ENCODE results near the gene RC3H1. TPM values are rescaled to one million over a fixed set of nuclear protein-coding genes. Genes with fewer than 3 reads are reported as not detected.
A peak's percentile ranks its signal among the peaks of the same experiment; 100 is the strongest.

The RC3H1 gene
- total and polyA plus RNA-seq, 2 experiments from 2014 or later: 7.7 to 28.1 TPM

DNA sequence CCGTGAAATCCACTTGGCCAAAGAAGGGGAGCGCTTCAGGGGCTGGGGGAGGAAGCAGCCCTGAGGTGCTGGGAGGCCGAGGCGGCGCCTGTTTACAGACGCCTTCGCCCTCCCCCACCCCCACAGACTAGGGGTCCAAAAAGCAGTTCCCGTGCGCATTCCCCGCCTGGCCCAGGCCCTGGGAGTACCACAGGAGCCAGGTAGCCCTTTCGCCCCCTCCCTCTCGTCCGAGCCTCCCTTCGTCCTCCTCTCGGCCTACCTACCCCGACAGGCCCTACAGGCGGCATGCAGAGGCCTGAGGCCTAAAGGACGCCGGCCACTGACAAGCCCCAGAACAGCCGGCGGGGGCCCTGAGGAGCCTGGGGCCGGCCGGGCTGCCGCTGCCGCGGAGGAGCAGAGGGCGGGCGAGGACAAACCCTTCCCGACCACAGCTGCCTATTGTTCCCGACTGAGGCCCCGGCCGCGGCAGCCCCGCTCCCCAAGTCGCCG lies 522 bp downstream of the RC3H1 start:
- H3K4me1 ChIP-seq (ENCODE audit: low read depth): peaks cover 21% of the 10 kb centered on the region
- peak overlapping the region; percentile 53 for H3K4me3 ChIP-seq
- peak overlapping the region; percentile 94 for H3K27ac ChIP-seq
- DNase-seq (ENCODE audit: low read depth in 1 of 2, low spot score in 1 of 2): peak in 1 of 2 donors; percentile 64
- H3K27me3 ChIP-seq: no peaks in the 10 kb centered on the region
- no peaks in the 10 kb centered on the region for H3K9me3 ChIP-seq (ENCODE audit: low read depth)
- no peaks in the 10 kb centered on the region for H3K36me3 ChIP-seq
- TF ChIP-seq, protein P1, sequence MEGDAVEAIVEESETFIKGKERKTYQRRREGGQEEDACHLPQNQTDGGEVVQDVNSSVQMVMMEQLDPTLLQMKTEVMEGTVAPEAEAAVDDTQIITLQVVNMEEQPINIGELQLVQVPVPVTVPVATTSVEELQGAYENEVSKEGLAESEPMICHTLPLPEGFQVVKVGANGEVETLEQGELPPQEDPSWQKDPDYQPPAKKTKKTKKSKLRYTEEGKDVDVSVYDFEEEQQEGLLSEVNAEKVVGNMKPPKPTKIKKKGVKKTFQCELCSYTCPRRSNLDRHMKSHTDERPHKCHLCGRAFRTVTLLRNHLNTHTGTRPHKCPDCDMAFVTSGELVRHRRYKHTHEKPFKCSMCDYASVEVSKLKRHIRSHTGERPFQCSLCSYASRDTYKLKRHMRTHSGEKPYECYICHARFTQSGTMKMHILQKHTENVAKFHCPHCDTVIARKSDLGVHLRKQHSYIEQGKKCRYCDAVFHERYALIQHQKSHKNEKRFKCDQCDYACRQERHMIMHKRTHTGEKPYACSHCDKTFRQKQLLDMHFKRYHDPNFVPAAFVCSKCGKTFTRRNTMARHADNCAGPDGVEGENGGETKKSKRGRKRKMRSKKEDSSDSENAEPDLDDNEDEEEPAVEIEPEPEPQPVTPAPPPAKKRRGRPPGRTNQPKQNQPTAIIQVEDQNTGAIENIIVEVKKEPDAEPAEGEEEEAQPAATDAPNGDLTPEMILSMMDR (IDR thresholded peaks at IDR 0.05; ENCODE audit: low read depth, low read length): no peak

DNA sequence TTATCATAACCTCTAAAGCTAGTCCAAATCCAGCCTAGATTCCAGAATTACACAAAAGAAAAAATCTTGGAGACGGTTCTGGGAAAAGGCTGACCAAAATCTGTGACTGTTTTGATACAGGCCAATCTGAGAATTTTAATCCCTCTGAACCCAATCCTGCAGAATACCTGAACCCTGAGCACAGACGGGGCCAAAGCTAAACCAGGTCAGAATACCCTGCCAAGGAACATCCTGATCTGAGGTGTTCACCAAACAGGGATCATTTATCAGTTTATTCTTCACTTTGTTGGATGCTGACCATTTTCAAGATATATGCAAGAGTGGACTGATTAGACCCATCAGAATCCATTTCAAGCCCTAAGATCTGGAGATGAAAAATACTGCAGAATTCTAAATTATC lies 3.6 kb downstream of the RC3H1 start:
- TF ChIP-seq, protein P1 (IDR thresholded peaks at IDR 0.05; ENCODE audit: low read depth, low read length): no peak
- no peak overlapping the region for H3K27ac ChIP-seq
- H3K9me3 ChIP-seq (ENCODE audit: low read depth): no peaks in the 10 kb centered on the region
- H3K4me3 ChIP-seq: no peak overlapping the region
- H3K36me3 ChIP-seq: no peaks in the 10 kb centered on the region
- DNase-seq (ENCODE audit: low read depth in 1 of 2, low spot score in 1 of 2): no peak
- no peaks in the 10 kb centered on the region for H3K27me3 ChIP-seq
- peaks cover 18% of the 10 kb centered on the region for H3K4me1 ChIP-seq (ENCODE audit: low read depth)

DNA sequence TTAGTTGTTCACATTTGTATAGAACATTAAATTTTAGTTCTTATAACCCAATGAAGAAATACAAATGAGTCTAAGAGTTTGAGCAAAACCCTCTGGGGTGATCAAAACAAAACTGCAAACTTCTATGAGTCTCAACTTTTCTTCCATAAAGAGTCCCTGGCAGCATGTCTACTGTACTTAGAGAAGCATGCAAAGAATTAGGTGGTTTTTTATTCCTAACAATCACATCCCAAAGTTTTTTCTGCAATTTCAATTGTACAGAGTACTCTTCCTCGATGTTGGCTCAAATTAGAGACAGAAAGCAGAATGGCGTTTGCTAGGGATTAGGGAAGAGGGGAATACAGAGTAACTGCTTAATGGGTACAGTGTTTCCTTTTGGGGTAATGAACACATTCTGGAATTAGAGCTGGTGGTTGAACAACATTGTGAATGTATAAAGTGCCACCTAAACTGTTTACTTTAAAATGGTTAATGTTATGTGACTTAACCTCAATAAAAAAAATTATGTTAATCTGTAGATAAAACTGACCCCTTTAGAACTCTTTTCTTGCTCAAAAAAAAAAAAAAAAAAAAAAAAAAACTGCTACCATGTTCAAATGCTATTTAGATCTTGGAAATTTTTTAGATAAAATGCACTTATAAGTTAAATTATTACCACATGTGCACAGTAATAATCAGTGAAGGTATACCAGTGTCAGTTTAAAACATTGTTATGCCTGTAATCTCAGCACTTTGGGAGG lies 4.8 kb downstream of the RC3H1 start:
- no peaks in the 10 kb centered on the region for H3K27me3 ChIP-seq
- no peaks in the 10 kb centered on the region for H3K9me3 ChIP-seq (ENCODE audit: low read depth)
- no peak overlapping the region for H3K27ac ChIP-seq
- TF ChIP-seq, protein P1 (IDR thresholded peaks at IDR 0.05; ENCODE audit: low read depth, low read length): no peak
- peaks cover 9% of the 10 kb centered on the region for H3K4me1 ChIP-seq (ENCODE audit: low read depth)
- no peaks in the 10 kb centered on the region for H3K36me3 ChIP-seq
- H3K4me3 ChIP-seq: no peak overlapping the region
- no peak for DNase-seq (ENCODE audit: low read depth in 1 of 2, low spot score in 1 of 2)

DNA sequence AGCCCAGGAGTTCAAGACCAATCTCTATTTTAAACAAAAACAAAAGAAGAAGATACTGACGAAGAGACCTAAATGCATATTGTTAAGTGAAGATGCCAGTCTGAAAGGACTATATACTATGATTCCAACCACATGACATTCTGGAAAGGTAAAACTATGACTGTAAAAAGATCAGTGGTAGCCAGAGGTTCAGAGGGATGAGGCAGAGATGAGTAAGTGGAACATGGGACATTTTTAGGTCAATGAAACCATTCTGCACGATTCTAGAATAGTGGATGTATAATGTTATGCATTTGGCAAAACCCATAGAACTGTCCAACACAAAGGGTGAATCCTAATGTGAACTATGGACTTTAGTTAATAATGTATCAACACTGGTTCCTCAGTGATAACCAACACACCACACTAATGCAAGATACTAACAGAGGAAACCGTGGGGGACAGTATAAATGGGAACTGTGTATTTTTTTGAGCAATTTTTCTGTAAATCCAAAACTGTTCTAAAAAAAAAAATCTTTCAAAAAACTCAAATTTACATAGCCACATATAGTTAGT lies 8.2 kb downstream of the RC3H1 start:
- Histone ChIP-seq H3K9me3 (ENCODE audit: low read depth) (no peaks in the 10 kb centered on the region), H3K27ac (no peak overlapping the region), H3K4me3 (no peak overlapping the region), H3K4me1 (ENCODE audit: low read depth) (no peaks in the 10 kb centered on the region), H3K27me3 (no peaks in the 10 kb centered on the region), H3K36me3 (no peaks in the 10 kb centered on the region)
- DNase-seq (ENCODE audit: low read depth in 1 of 2, low spot score in 1 of 2): no peak
- TF ChIP-seq, protein P1 (IDR thresholded peaks at IDR 0.05; ENCODE audit: low read depth, low read length): no peak

DNA sequence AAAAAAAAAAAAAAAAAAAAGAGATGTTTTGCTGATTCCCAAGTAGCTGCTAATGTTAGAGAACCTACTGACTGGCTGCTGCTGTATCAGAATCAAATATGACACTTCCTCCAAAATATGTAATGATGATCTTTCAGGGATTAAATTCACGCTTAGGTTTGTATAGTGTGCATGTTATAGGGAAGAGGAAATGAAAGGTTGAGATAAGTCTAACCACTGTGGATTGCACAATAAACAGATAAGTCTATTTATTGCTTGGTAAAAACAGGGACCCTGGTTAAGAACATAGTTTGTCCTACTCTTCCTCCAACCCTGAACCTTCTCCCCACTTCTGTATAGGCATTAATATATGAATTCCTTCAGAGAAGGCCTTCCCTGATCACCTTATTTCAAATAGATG lies 13.2 kb downstream of the RC3H1 start:
- Histone ChIP-seq H3K9me3 (ENCODE audit: low read depth) (no peaks in the 10 kb centered on the region), H3K27ac (no peak overlapping the region), H3K27me3 (no peaks in the 10 kb centered on the region), H3K4me3 (no peak overlapping the region), H3K4me1 (ENCODE audit: low read depth) (peaks cover 8% of the 10 kb centered on the region), H3K36me3 (no peaks in the 10 kb centered on the region)
- TF ChIP-seq, protein P1 (IDR thresholded peaks at IDR 0.05; ENCODE audit: low read depth, low read length): no peak
- DNase-seq (ENCODE audit: low read depth in 1 of 2, low spot score in 1 of 2): peak in 1 of 2 donors; percentile 39
